ENCODE results near the gene EPHA6.

- TF ChIP-seq CTCF (IDR thresholded peaks at IDR 0.05; ENCODE audit: borderline replicate concordance, extremely low read depth, low read length, poor library complexity, severe bottlenecking) (no peak), EZH2 (IDR thresholded peaks at IDR 0.05; ENCODE audit: borderline replicate concordance, low read depth, low read length, severe bottlenecking) (no peak)
Observed at GRCh38 chr3:96966181-96966929, 152.0 kb downstream of the EPHA6 start.

All from DND-41 (cell line).